ENCODE results near the gene ZFR2.

The ZFR2 gene

GRCh38 chr19:3792114-3792513, 76.7 kb downstream of the ZFR2 start:
- DNase-seq (ENCODE audit: low read depth in 2 of 3, low spot score in 2 of 3), result no peak

- no peak for DNase-seq (ENCODE audit: low read depth in 2 of 3, low spot score in 2 of 3)
Measured at GRCh38 chr19:3790941-3791340, 77.9 kb downstream of the ZFR2 start.

- DNase-seq (ENCODE audit: low read depth in 2 of 3, low spot score in 2 of 3), result no peak
Measured at GRCh38 chr19:3790209-3790734, 78.6 kb downstream of the ZFR2 start.

GRCh38 chr19:3788996-3789778, 79.7 kb downstream of the ZFR2 start:
- peak in 1 of 3 experiments; percentile 20 for DNase-seq (ENCODE audit: low read depth in 2 of 3, low spot score in 2 of 3)

GRCh38 chr19:3785938-3786824, 82.7 kb downstream of the ZFR2 start, which contains the start of gene MATK:
MATK (minus strand) TSS chr19:3786381; CDS start chr19:3785135, 1,246 bp downstream.
- no peak for DNase-seq (ENCODE audit: low read depth in 2 of 3, low spot score in 2 of 3)

GRCh38 chr19:3785451-3785937, 83.3 kb downstream of the ZFR2 start:
- DNase-seq (ENCODE audit: low read depth in 2 of 3, low spot score in 2 of 3), result no peak

- no peak for DNase-seq (ENCODE audit: low read depth in 2 of 3, low spot score in 2 of 3)
Measured at GRCh38 chr19:3784607-3785450, 84.0 kb downstream of the ZFR2 start.

GRCh38 chr19:3783660-3784584, 84.9 kb downstream of the ZFR2 start:
- DNase-seq (ENCODE audit: low read depth in 2 of 3, low spot score in 2 of 3), result no peak

GRCh38 chr19:3782903-3783302, 85.9 kb downstream of the ZFR2 start:
- DNase-seq (ENCODE audit: low read depth in 2 of 3, low spot score in 2 of 3), result no peak

GRCh38 chr19:3782330-3782729, 86.5 kb downstream of the ZFR2 start:
- DNase-seq (ENCODE audit: low read depth in 2 of 3, low spot score in 2 of 3), result no peak

- DNase-seq (ENCODE audit: low read depth in 2 of 3, low spot score in 2 of 3), result no peak
Measured at GRCh38 chr19:3781603-3782002, 87.2 kb downstream of the ZFR2 start.

- no peak for DNase-seq (ENCODE audit: low read depth in 2 of 3, low spot score in 2 of 3)
Measured at GRCh38 chr19:3780786-3781304, 88.0 kb downstream of the ZFR2 start.

- DNase-seq (ENCODE audit: low read depth in 2 of 3, low spot score in 2 of 3), result no peak
Measured at GRCh38 chr19:3778899-3779723, 89.7 kb downstream of the ZFR2 start.

- DNase-seq (ENCODE audit: low read depth in 2 of 3, low spot score in 2 of 3), result no peak
Measured at GRCh38 chr19:3778104-3778867, 90.6 kb downstream of the ZFR2 start.

- no peak for DNase-seq (ENCODE audit: low read depth in 2 of 3, low spot score in 2 of 3)
Measured at GRCh38 chr19:3776479-3777040, 92.3 kb downstream of the ZFR2 start.

GRCh38 chr19:3775831-3776230, 93.0 kb downstream of the ZFR2 start:
- DNase-seq (ENCODE audit: low read depth in 2 of 3, low spot score in 2 of 3), result no peak

- DNase-seq (ENCODE audit: low read depth in 2 of 3, low spot score in 2 of 3), result no peak
Measured at GRCh38 chr19:3775374-3775711, 93.5 kb downstream of the ZFR2 start.

All from activated CD8-positive, alpha-beta memory T cell treated with anti-CD3 and anti-CD28 coated beads for 48 hours (primary cell).